ENCODE data around the gene CFAP126. TPM values are rescaled to one million over a fixed set of nuclear protein-coding genes. Genes with fewer than 3 reads are reported as not detected.

The CFAP126 gene
- total and polyA plus RNA-seq, 2 of the 8 experiments (the other 6 are each of a cell fraction or from before 2014, with no cell fraction given), result not detected

DNA sequence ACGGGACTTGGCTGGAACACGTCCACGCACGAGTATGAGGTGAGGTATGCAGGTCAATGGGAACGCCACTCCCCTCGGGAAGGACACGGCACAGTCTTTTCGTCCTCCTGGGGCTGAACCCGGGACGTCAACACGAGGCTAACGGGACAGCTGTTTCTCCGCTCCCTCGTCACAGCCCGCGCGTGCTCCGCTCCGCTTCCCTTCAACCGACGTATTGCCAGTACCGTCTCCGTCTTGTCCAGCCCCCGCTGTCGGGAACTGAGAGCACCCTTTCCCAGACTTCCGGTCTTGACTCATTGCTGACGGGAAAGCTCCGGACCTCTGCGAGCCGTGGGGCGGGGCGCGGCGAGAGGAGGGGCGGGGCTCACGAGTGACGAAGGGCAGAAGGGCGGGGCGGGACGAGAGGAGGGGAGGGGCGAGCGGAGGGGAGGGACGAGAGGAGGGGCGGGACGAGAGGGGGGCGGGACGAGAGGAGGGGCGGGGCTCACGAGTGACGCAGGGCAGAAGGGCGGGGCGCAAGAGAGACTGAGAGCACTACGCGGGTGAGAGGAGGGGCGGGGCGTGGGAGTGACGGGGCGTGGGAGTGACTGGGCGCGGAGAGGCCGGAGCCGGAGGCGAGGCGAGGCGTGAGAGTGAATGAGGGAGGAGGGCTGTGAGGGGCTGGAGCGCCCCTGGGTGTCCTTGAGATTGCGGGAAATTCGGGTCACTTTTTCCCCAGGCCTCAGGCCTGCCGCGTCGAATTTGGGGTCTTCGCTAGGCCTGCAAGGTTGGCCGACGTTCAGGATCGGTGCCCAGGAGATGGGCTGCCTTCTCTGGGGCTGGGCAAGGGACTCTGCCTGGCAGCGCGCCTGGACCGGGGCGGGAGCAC is 22.2 kb upstream of the CFAP126 start:
- peak overlapping the region; percentile 29; the same call in 1 of the 2 replicates for H2BK20ac ChIP-seq (ENCODE audit: low read length)
- peak overlapping the region; percentile 100 for H3K4me2 ChIP-seq (ENCODE audit: insufficient read depth in 1 of 2, low read depth in 2 of 2, low read length in 2 of 2)
- no peaks in the 10 kb centered on the region for H3K36me3 ChIP-seq (ENCODE audit: control insufficient read depth in 2 of 4, insufficient read depth in 4 of 4, low read length in 3 of 4)
- no peak overlapping the region for H3K4ac ChIP-seq (replicated peaks; ENCODE audit: insufficient read length, low read depth, low read length)
- H3K4me1 ChIP-seq (replicated peaks in 1 of 4; ENCODE audit: control insufficient read depth in 3 of 4, insufficient read depth in 4 of 4, low read length in 3 of 4), result peaks cover 0 to 1% (median 0%) of the 10 kb centered on the region in 4 experiments; a peak in 1 of 7 replicates
- peak; percentile 82 to 93 for DNase-seq (ENCODE audit: low read depth in 1 of 2, low spot score in 2 of 2)
- H2AK5ac ChIP-seq (ENCODE audit: low read depth, low read length), result no peak overlapping the region
- ChIA-PET CTCF (ENCODE audit: partially characterized antibody) (interaction anchor here (0.7 to 2.1 kb wide), 12 partner anchors 7 to 320 kb away, joined by 3 to 9 read pairs (median 3); partner anchors contain the start of gene ARHGAP30), POLR2A (ENCODE audit: partially characterized antibody) (interaction anchor here (0.6 to 2.3 kb wide), 3 partner anchors 8 to 188 kb away, joined by 3 to 6 read pairs (median 3); partner anchors contain the start of gene NDUFS2)
- peak overlapping the region; percentile 100 for H2AFZ ChIP-seq (ENCODE audit: low read length)
- peak overlapping the region; percentile 84; the same call in 1 of the 2 replicates for H2BK5ac ChIP-seq (ENCODE audit: low read depth, low read length)
- 1% methylated on average over 45 of the region's 79 CpGs; no CpG with 5 or more reads in 1 of the 2 experiments for WGBS, 2 experiments (ENCODE audit: extremely low coverage in 1 of 2, insufficient coverage in 1 of 2, insufficient read length in 1 of 2, insufficient replicate concordance in 2 of 2, low coverage in 1 of 2, low lambda C conversion rate in 2 of 2, missing lambda C conversion rate in 1 of 2)
- H3K9me3 ChIP-seq (ENCODE audit: insufficient read depth in 2 of 2, low read depth in 1 of 2, low read length in 1 of 2), result no peaks in the 10 kb centered on the region
- peaks cover 7% of the 10 kb centered on the region for H3K23me2 ChIP-seq (ENCODE audit: low read depth, low read length)
- H4K91ac ChIP-seq (replicated peaks; ENCODE audit: insufficient read length, low read length), result peak overlapping the region; percentile 13
- H3K9ac ChIP-seq (replicated peaks in 1 of 4; ENCODE audit: extremely low read depth in 1 of 4, low read depth in 3 of 4, low read length in 3 of 4), result peak overlapping the region in 3 of 4 experiments; percentile 46 to 90 (median 69); a peak in 6 of 7 replicates
- peak overlapping the region; percentile 56; the same call in 1 of the 2 replicates for H3K27ac ChIP-seq (ENCODE audit: low read depth, low read length)
- H3K14ac ChIP-seq (ENCODE audit: insufficient read length), result no peak overlapping the region
- no peaks in the 10 kb centered on the region for H3K79me1 ChIP-seq (ENCODE audit: low read depth, low read length)
- H4K5ac ChIP-seq (ENCODE audit: insufficient read length, low read depth, low read length), result peak overlapping the region; percentile 83
- H3K23ac ChIP-seq (ENCODE audit: insufficient read length), result peak overlapping the region; percentile 93
- no peaks in the 10 kb centered on the region for H3K79me2 ChIP-seq (ENCODE audit: control insufficient read depth in 1 of 2, insufficient read depth in 2 of 2, low read length in 2 of 2)
- peak overlapping the region; percentile 95; the same call in 1 of the 2 replicates for H2BK12ac ChIP-seq (ENCODE audit: low read depth, low read length)
- peak overlapping the region; percentile 95 for H3K18ac ChIP-seq (ENCODE audit: extremely low read depth, low read length)
- no peak overlapping the region for H2BK120ac ChIP-seq (replicated peaks; ENCODE audit: low read depth, low read length)
- FAIRE-seq, result no peak
- H3K56ac ChIP-seq (replicated peaks; ENCODE audit: insufficient read length, low read depth, low read length), result peak overlapping the region; percentile 2
- peak overlapping the region; percentile 88 to 100 (median 94) for H3K4me3 ChIP-seq (ENCODE audit: extremely low read depth in 1 of 4, insufficient read depth in 2 of 4, low read depth in 3 of 4, low read length in 4 of 4)
- H4K8ac ChIP-seq (ENCODE audit: extremely low read depth, insufficient read depth, low read length), result peak overlapping the region; percentile 91
- H4K20me1 ChIP-seq (replicated peaks in 1 of 2; ENCODE audit: control insufficient read depth in 1 of 2, insufficient read depth in 2 of 2, low read length in 2 of 2), result no peaks in the 10 kb centered on the region
- H2BK15ac ChIP-seq (ENCODE audit: low read length), result peak overlapping the region; percentile 97; the same call in 1 of the 2 replicates
- no peaks in the 10 kb centered on the region for H3K27me3 ChIP-seq (replicated peaks in 1 of 4; ENCODE audit: control insufficient read depth in 3 of 4, extremely low read depth in 1 of 4, insufficient read depth in 3 of 4, low read length in 3 of 4)
- TF ChIP-seq USF2 (IDR thresholded peaks at IDR 0.05; ENCODE audit: low read length), result 0 out of 2 replicates have a peak, but pooled peaks have one; percentile 14
- TF ChIP-seq, protein P1, sequence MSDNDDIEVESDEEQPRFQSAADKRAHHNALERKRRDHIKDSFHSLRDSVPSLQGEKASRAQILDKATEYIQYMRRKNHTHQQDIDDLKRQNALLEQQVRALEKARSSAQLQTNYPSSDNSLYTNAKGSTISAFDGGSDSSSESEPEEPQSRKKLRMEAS (IDR thresholded peaks at IDR 0.05), result peak; percentile 74
- TF ChIP-seq CTBP2 (IDR thresholded peaks at IDR 0.05; ENCODE audit: borderline replicate concordance, insufficient read depth, insufficient read length, low read length), result no peak
- TF ChIP-seq NANOG (IDR thresholded peaks at IDR 0.05; ENCODE audit: insufficient read depth, low read depth, low read length, poor library complexity, severe bottlenecking), result no peak
- peak; percentile 68 for TF ChIP-seq KDM4A (IDR thresholded peaks at IDR 0.05; ENCODE audit: low read depth, low read length, severe bottlenecking)
- no peak for TF ChIP-seq ATF3 (IDR thresholded peaks at IDR 0.05; ENCODE audit: insufficient read depth, low read depth, low read length)
- peak; percentile 77 for TF ChIP-seq ASH2L (IDR thresholded peaks at IDR 0.05; ENCODE audit: low read length)
- no peak for TF ChIP-seq ZNF274 (IDR thresholded peaks at IDR 0.05; ENCODE audit: borderline replicate concordance, extremely low read depth, low read length)

All from H1 (cell line).